CD4-positive, alpha-beta T cell treated with Interleukin-6 for 4 hours (primary cell): ENCODE measurements around the gene KRTAP25-1.

Experiments
- DNase-seq: peaks from one replicate; pipeline ENCODE4 v3.0.0-alpha.2; 2020; ENCODE audit warnings: mixed read lengths

The KRTAP25-1 gene

DNA sequence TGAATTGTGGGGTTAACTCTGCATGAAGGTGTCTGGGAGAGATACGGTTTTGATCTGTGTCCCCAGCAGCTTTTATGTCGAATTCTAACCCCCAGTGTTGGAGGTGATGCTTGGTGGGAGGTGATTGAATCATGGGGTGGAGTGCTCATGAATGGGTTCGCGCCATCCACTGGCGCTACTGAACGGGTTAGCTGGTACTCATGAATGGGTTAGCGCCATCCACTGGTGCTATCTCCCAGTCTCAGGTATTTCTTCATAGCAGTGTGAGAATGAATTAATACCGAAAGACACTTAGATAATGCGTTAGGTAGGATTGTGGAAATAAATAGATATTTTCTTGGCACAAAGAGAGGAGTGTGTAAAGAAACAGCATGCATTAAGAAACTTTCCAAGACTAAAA is 40.5 kb downstream of the KRTAP25-1 start:
- no peak for DNase-seq

- DNase-seq, result no peak
Observed at GRCh38 chr21:30245061-30245460, 44.3 kb downstream of the KRTAP25-1 start.

DNA sequence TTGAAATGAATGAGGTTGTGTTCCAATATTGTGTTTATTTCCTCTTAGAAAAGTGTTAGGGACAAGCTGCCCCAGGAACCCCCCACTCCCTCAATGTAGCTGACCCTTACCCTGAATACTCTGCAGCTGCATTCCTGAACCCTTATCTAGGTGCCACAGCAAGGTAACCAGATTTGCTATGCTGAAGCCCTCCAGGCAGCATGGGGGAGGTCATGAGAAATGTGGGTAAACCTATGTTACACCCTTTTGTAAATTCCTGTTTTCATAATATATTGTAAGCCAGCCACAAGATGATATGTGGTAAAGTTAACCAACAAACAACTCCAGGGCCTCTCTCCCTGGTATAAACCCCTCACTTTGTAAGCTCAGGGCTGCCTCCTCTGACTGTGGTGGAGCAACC is 45.6 kb downstream of the KRTAP25-1 start:
- DNase-seq, result no peak

DNA sequence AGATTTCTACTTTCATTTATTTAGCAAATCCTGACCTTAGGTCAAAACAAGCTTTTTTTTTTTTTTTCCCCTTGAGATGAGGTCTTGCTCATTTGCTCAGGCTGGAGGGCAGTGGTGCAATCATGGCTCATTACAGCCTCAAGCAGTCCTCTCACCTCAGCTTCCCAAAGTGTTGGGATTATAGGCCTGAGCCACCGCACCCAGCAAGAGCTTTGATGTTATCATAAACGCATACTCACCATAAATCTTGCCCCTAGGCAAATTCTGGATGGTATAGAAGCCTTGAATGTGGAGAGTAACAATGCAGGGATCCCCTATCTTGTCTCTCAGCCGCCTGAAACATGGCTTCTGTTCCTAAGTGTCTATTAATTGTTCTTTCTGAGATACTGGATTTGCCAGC is 48.7 kb downstream of the KRTAP25-1 start:
- no peak for DNase-seq
